Measurements from ENCODE around the gene LMNTD1. TPM values are rescaled to one million over a fixed set of nuclear protein-coding genes. Genes with fewer than 3 reads are reported as not detected.

Gene LMNTD1
- total and polyA plus RNA-seq, 2 donors, result 0.14 TPM; not detected in 1

GRCh38 chr12:25501549-25501948 lies 51.5 kb downstream of the LMNTD1 start:
- WGBS, result 90% methylated on average over 1 of the region's 1 CpG
- Histone ChIP-seq H3K27ac (ENCODE audit: low read depth in 1 of 2, low read length in 1 of 2) (no peak overlapping the region), H3K4me3 (ENCODE audit: low read length in 2 of 2) (no peak overlapping the region), H3K4me1 (ENCODE audit: control insufficient read depth in 2 of 2, insufficient read depth in 2 of 2, low read length in 2 of 2) (no peaks in the 10 kb centered on the region), H3K27me3 (ENCODE audit: control insufficient read depth in 2 of 2, insufficient read depth in 1 of 2, low read length in 1 of 2) (no peaks in the 10 kb centered on the region), H3K9me3 (ENCODE audit: control insufficient read depth in 2 of 2, insufficient read depth in 1 of 2, low read length in 1 of 2) (peaks cover 0 to 5% of the 10 kb centered on the region in 2 donors), H3K36me3 (ENCODE audit: control insufficient read depth in 2 of 2, insufficient read depth in 2 of 2, low read length in 1 of 2) (no peaks in the 10 kb centered on the region)
- no peak for DNase-seq (ENCODE audit: low read depth in 6 of 9, low spot score in 9 of 9)

GRCh38 chr12:25500651-25501050 lies 52.4 kb downstream of the LMNTD1 start:
- Histone ChIP-seq H3K9me3 (ENCODE audit: control insufficient read depth in 2 of 2, insufficient read depth in 1 of 2, low read length in 1 of 2) (peaks cover 0 to 5% of the 10 kb centered on the region in 2 donors), H3K4me1 (ENCODE audit: control insufficient read depth in 2 of 2, insufficient read depth in 2 of 2, low read length in 2 of 2) (no peaks in the 10 kb centered on the region), H3K36me3 (ENCODE audit: control insufficient read depth in 2 of 2, insufficient read depth in 2 of 2, low read length in 1 of 2) (no peaks in the 10 kb centered on the region), H3K27me3 (ENCODE audit: control insufficient read depth in 2 of 2, insufficient read depth in 1 of 2, low read length in 1 of 2) (no peaks in the 10 kb centered on the region), H3K4me3 (ENCODE audit: low read length in 2 of 2) (no peak overlapping the region), H3K27ac (ENCODE audit: low read depth in 1 of 2, low read length in 1 of 2) (no peak overlapping the region)
- WGBS, result 92% methylated on average over 6 of the region's 6 CpGs
- DNase-seq (ENCODE audit: low read depth in 6 of 9, low spot score in 9 of 9), result no peak

GRCh38 chr12:25497021-25497420 lies 56.1 kb downstream of the LMNTD1 start:
- Histone ChIP-seq H3K4me3 (ENCODE audit: low read length in 2 of 2) (no peak overlapping the region), H3K9me3 (ENCODE audit: control insufficient read depth in 2 of 2, insufficient read depth in 1 of 2, low read length in 1 of 2) (peaks cover 0 to 5% of the 10 kb centered on the region in 2 donors), H3K36me3 (ENCODE audit: control insufficient read depth in 2 of 2, insufficient read depth in 2 of 2, low read length in 1 of 2) (no peaks in the 10 kb centered on the region), H3K27me3 (ENCODE audit: control insufficient read depth in 2 of 2, insufficient read depth in 1 of 2, low read length in 1 of 2) (no peaks in the 10 kb centered on the region), H3K27ac (ENCODE audit: low read depth in 1 of 2, low read length in 1 of 2) (no peak overlapping the region), H3K4me1 (ENCODE audit: control insufficient read depth in 2 of 2, insufficient read depth in 2 of 2, low read length in 2 of 2) (no peaks in the 10 kb centered on the region)
- 97% methylated on average over 7 of the region's 7 CpGs for WGBS
- DNase-seq (ENCODE audit: low read depth in 6 of 9, low spot score in 9 of 9), result no peak

- Histone ChIP-seq H3K4me3 (ENCODE audit: low read length in 2 of 2) (no peak overlapping the region), H3K27ac (ENCODE audit: low read depth in 1 of 2, low read length in 1 of 2) (no peak overlapping the region), H3K36me3 (ENCODE audit: control insufficient read depth in 2 of 2, insufficient read depth in 2 of 2, low read length in 1 of 2) (no peaks in the 10 kb centered on the region), H3K4me1 (ENCODE audit: control insufficient read depth in 2 of 2, insufficient read depth in 2 of 2, low read length in 2 of 2) (no peaks in the 10 kb centered on the region), H3K9me3 (ENCODE audit: control insufficient read depth in 2 of 2, insufficient read depth in 1 of 2, low read length in 1 of 2) (peaks cover 0 to 5% of the 10 kb centered on the region in 2 donors), H3K27me3 (ENCODE audit: control insufficient read depth in 2 of 2, insufficient read depth in 1 of 2, low read length in 1 of 2) (no peaks in the 10 kb centered on the region)
- peak in 1 of 9 donors; percentile 24 for DNase-seq (ENCODE audit: low read depth in 6 of 9, low spot score in 9 of 9)
- WGBS, result 29% methylated on average over 5 of the region's 5 CpGs
Measured at GRCh38 chr12:25496098-25496587, 56.9 kb downstream of the LMNTD1 start.

GRCh38 chr12:25495331-25496097 lies 57.6 kb downstream of the LMNTD1 start:
- no peaks in the 10 kb centered on the region for H3K36me3 ChIP-seq (ENCODE audit: control insufficient read depth in 2 of 2, insufficient read depth in 2 of 2, low read length in 1 of 2)
- no peak overlapping the region for H3K27ac ChIP-seq (ENCODE audit: low read depth in 1 of 2, low read length in 1 of 2)
- 96% methylated on average over 1 of the region's 1 CpG for whole genome bisulfite sequencing
- no peak overlapping the region for H3K4me3 ChIP-seq (ENCODE audit: low read length in 2 of 2)
- H3K9me3 ChIP-seq (ENCODE audit: control insufficient read depth in 2 of 2, insufficient read depth in 1 of 2, low read length in 1 of 2), result peaks cover 0 to 5% of the 10 kb centered on the region in 2 donors
- no peak for DNase-seq (ENCODE audit: low read depth in 6 of 9, low spot score in 9 of 9)
- no peaks in the 10 kb centered on the region for H3K4me1 ChIP-seq (ENCODE audit: control insufficient read depth in 2 of 2, insufficient read depth in 2 of 2, low read length in 2 of 2)
- no peaks in the 10 kb centered on the region for H3K27me3 ChIP-seq (ENCODE audit: control insufficient read depth in 2 of 2, insufficient read depth in 1 of 2, low read length in 1 of 2)

- no peaks in the 10 kb centered on the region for H3K36me3 ChIP-seq (ENCODE audit: control insufficient read depth in 2 of 2, insufficient read depth in 2 of 2, low read length in 1 of 2)
- WGBS, result 82% methylated on average over 2 of the region's 2 CpGs
- no peak overlapping the region for H3K27ac ChIP-seq (ENCODE audit: low read depth in 1 of 2, low read length in 1 of 2)
- peaks cover 0 to 5% of the 10 kb centered on the region in 2 donors for H3K9me3 ChIP-seq (ENCODE audit: control insufficient read depth in 2 of 2, insufficient read depth in 1 of 2, low read length in 1 of 2)
- no peak overlapping the region for H3K4me3 ChIP-seq (ENCODE audit: low read length in 2 of 2)
- no peaks in the 10 kb centered on the region for H3K4me1 ChIP-seq (ENCODE audit: control insufficient read depth in 2 of 2, insufficient read depth in 2 of 2, low read length in 2 of 2)
- no peaks in the 10 kb centered on the region for H3K27me3 ChIP-seq (ENCODE audit: control insufficient read depth in 2 of 2, insufficient read depth in 1 of 2, low read length in 1 of 2)
- DNase-seq (ENCODE audit: low read depth in 6 of 9, low spot score in 9 of 9), result no peak
Measured at GRCh38 chr12:25494926-25495325, 58.2 kb downstream of the LMNTD1 start.

GRCh38 chr12:25493682-25494081 lies 59.4 kb downstream of the LMNTD1 start:
- no peak overlapping the region for H3K27ac ChIP-seq (ENCODE audit: low read depth in 1 of 2, low read length in 1 of 2)
- no peaks in the 10 kb centered on the region for H3K4me1 ChIP-seq (ENCODE audit: control insufficient read depth in 2 of 2, insufficient read depth in 2 of 2, low read length in 2 of 2)
- no peaks in the 10 kb centered on the region for H3K27me3 ChIP-seq (ENCODE audit: control insufficient read depth in 2 of 2, insufficient read depth in 1 of 2, low read length in 1 of 2)
- no peak overlapping the region for H3K4me3 ChIP-seq (ENCODE audit: low read length in 2 of 2)
- no peaks in the 10 kb centered on the region for H3K36me3 ChIP-seq (ENCODE audit: control insufficient read depth in 2 of 2, insufficient read depth in 2 of 2, low read length in 1 of 2)
- H3K9me3 ChIP-seq (ENCODE audit: control insufficient read depth in 2 of 2, insufficient read depth in 1 of 2, low read length in 1 of 2), result peaks cover 0 to 5% of the 10 kb centered on the region in 2 donors
- whole genome bisulfite sequencing, result 97% methylated on average over 3 of the region's 3 CpGs
- no peak for DNase-seq (ENCODE audit: low read depth in 6 of 9, low spot score in 9 of 9)

- Histone ChIP-seq H3K36me3 (ENCODE audit: control insufficient read depth in 2 of 2, insufficient read depth in 2 of 2, low read length in 1 of 2) (no peaks in the 10 kb centered on the region), H3K9me3 (ENCODE audit: control insufficient read depth in 2 of 2, insufficient read depth in 1 of 2, low read length in 1 of 2) (no peaks in the 10 kb centered on the region), H3K27me3 (ENCODE audit: control insufficient read depth in 2 of 2, insufficient read depth in 1 of 2, low read length in 1 of 2) (no peaks in the 10 kb centered on the region), H3K4me1 (ENCODE audit: control insufficient read depth in 2 of 2, insufficient read depth in 2 of 2, low read length in 2 of 2) (no peaks in the 10 kb centered on the region), H3K4me3 (ENCODE audit: low read length in 2 of 2) (no peak overlapping the region), H3K27ac (ENCODE audit: low read depth in 1 of 2, low read length in 1 of 2) (no peak overlapping the region)
- 98% methylated on average over 4 of the region's 4 CpGs for WGBS
- no peak for DNase-seq (ENCODE audit: low read depth in 6 of 9, low spot score in 9 of 9)
Measured at GRCh38 chr12:25491396-25492325, 61.4 kb downstream of the LMNTD1 start.

Data from thymus (tissue), 11 donors.